Pancreas (tissue), 10 donors: ENCODE data around the gene FOXL2NB. TPM values are rescaled to one million over a fixed set of nuclear protein-coding genes. Genes with fewer than 3 reads are reported as not detected.
A peak's percentile ranks its signal among the peaks of the same experiment; 100 is the strongest.

Experiments used
- ATAC-seq, 4 donors: fragments of 200-7000 bp; cut with Tn5 transposase; one replicate each; pipeline versions ENCODE4 v1.8.0 to v1.9.1; 2020; ENCODE audit warnings: mild to moderate bottlenecking in 4 of 4, moderate library complexity in 4 of 4
- DNase-seq, 6 donors: peaks; one replicate each; pipeline ENCODE4 v3.0.0-alpha.2; 2020
- FAIRE-seq: peaks from 2 replicates; lab custom pipeline; 2012; peaks lifted over from hg19 to GRCh38; lab: Jason Lieb, UNC
- H3K27ac ChIP-seq, 4 donors: fragments of 200-600 bp; sonication (generic); 1 replicate in 3 of 4; 2 replicates in 1 of 4; pipeline versions ENCODE4 v1.5.0 to v1.8.0; 2020
- H3K27me3 ChIP-seq, 4 donors: fragments of 200-600 bp; one replicate each; pipeline ENCODE4 v1.8.0; 2021
- H3K36me3 ChIP-seq, 3 donors: fragments of 200-600 bp; sonication (generic) in 1 of 3; one replicate each; pipeline versions ENCODE4 v1.5.0 to v1.8.0; 2020 to 2021
- H3K4me1 ChIP-seq, 3 donors: fragments of 200-600 bp; one replicate each; pipeline ENCODE4 v1.8.0; 2021
- H3K4me3 ChIP-seq, 4 donors: fragments of 200-600 bp; sonication (generic) in 2 of 4; one replicate each; pipeline versions ENCODE4 v1.5.0 to v1.8.0; 2020 to 2021
- H3K9me3 ChIP-seq, 4 donors: fragments of 200-600 bp; one replicate each; pipeline ENCODE4 v1.8.0; 2021
- CTCF ChIP-seq, 4 donors: fragments of 200-600 bp; sonication (generic) in 3 of 4; IDR thresholded peaks; one replicate each; pipeline versions ENCODE4 v1.5.0 to v1.8.0; 2021; ENCODE audit warnings: antibody characterized with exemption in 4 of 4
- WGBS, 2 donors: extraction: QIAGEN DNeasy Blood & Tissue Kit; methylation state at CpG; one replicate each; pipeline ENCODE4 v1.1.7; 2013; 5-methylcytosine and 5-hydroxymethylcytosine counted together
- intact Hi-C, 3 donors: fragments of 100-400 bp; cut with DNase I; formaldehyde crosslinking; loops; one replicate each; pipeline versions ENCODE4 v1.11.1 to v1.14.2; 2022
- polyA plus RNA-seq, 2 donors: library from polyadenylated mRNA; stranded (reverse); fragments of 200-250 nt; gene quantifications; one replicate each; pipeline ENCODE4 v1.2.3, GENCODE V29; 2013
- total RNA-seq, 6 donors: library from RNA; stranded (reverse); fragmentation: NEBNext Ultra II Directional in 4 of 6; extraction: Animal tissue kit (Norgen Biotek cat#: 25700) in 4 of 6; gene quantifications; one replicate each; pipeline versions ENCODE4 v1.2.1 to v1.2.4, GENCODE V29; 2021 to 2023
- donor health status: healthy with polysubstance abuse.
- donor health status: DM: no; HTN: no; CAD: no; lungs with moderate emphysema.
- donor health status: DM: no; HTN: no; CAD: no.
- donor health status: control.
- donor health status: control.
- donor health status: Bipolar disorder and iron deficiency.
- donor health status: DM: yes; HTN: yes; CAD: no.
- donor health status: DM: no; HTN: no; CAD: no.
- donor health status: DM: no; HTN: no; CAD: no.
- donor health status: DM: yes; HTN: yes; CAD: no.

Gene FOXL2NB
- total and polyA plus RNA-seq, 8 donors = 0.09 to 0.22 TPM; not detected in 6

- Histone ChIP-seq H3K4me3 (no peak overlapping the region), H3K4me1 (peaks cover 4 to 22% (median 7%) of the 10 kb centered on the region in 3 donors), H3K27me3 (peaks cover 9 to 68% (median 26%) of the 10 kb centered on the region in 4 donors), H3K9me3 (no peaks in the 10 kb centered on the region), H3K27ac (no peak overlapping the region), H3K36me3 (no peaks in the 10 kb centered on the region)
- intact Hi-C loops = loop anchor here in 1 of 3 donors (10.0 kb wide), 1 partner anchor 383 kb away; no protein-coding TSS in a partner anchor
- WGBS, 2 donors = 52 to 57% methylated on average over 7 of the region's 7 CpGs
- ATAC-seq = peak in 2 of 4 donors; percentile 24 to 25
- TF ChIP-seq CTCF (IDR thresholded peaks at IDR 0.05) = peak in 3 of 4 donors; percentile 8 to 31 (median 17)
- peak in 3 of 6 donors; percentile 28 to 78 (median 58) for DNase-seq
- FAIRE-seq = no peak
Observed at GRCh38 chr3:138941259-138941885, 5.6 kb upstream of the FOXL2NB start.

GRCh38 chr3:138942271-138942670, 4.7 kb upstream of the FOXL2NB start:
- intact Hi-C loops = loop anchor here in 1 of 3 donors (10.0 kb wide), 1 partner anchor 383 kb away; no protein-coding TSS in a partner anchor
- FAIRE-seq (no peak), DNase-seq (no peak), ATAC-seq (no peak)
- Histone ChIP-seq H3K4me3 (no peak overlapping the region), H3K9me3 (no peaks in the 10 kb centered on the region), H3K36me3 (no peaks in the 10 kb centered on the region), H3K27me3 (peaks cover 9 to 66% (median 23%) of the 10 kb centered on the region in 4 donors), H3K4me1 (peaks cover 4 to 20% (median 7%) of the 10 kb centered on the region in 3 donors), H3K27ac (no peak overlapping the region)
- WGBS, 2 donors = 84 to 88% methylated on average over 4 of the region's 4 CpGs
- TF ChIP-seq CTCF (IDR thresholded peaks at IDR 0.05) = no peak

GRCh38 chr3:138942861-138943623, 4.0 kb upstream of the FOXL2NB start:
- no peak for TF ChIP-seq CTCF (IDR thresholded peaks at IDR 0.05)
- DNase-seq (no peak), FAIRE-seq (no peak), ATAC-seq (no peak)
- peaks cover 9 to 62% (median 21%) of the 10 kb centered on the region in 4 donors for H3K27me3 ChIP-seq
- no peak overlapping the region for H3K27ac ChIP-seq
- no peak overlapping the region for H3K4me3 ChIP-seq
- H3K36me3 ChIP-seq = no peaks in the 10 kb centered on the region
- intact Hi-C loops = loop anchor here in 1 of 3 donors (10.0 kb wide), 1 partner anchor 382 kb away; no protein-coding TSS in a partner anchor
- WGBS, 2 donors = 54 to 59% methylated on average over 25 of the region's 25 CpGs
- H3K9me3 ChIP-seq = no peaks in the 10 kb centered on the region
- H3K4me1 ChIP-seq = peaks cover 4 to 14% (median 7%) of the 10 kb centered on the region in 3 donors

GRCh38 chr3:138943724-138944653, 3.0 kb upstream of the FOXL2NB start:
- intact Hi-C loops = loop anchor here in 1 of 3 donors (10.0 kb wide), 1 partner anchor 381 kb away; no protein-coding TSS in a partner anchor
- no peaks in the 10 kb centered on the region for H3K9me3 ChIP-seq
- no peak for TF ChIP-seq CTCF (IDR thresholded peaks at IDR 0.05)
- FAIRE-seq (no peak), DNase-seq (no peak), ATAC-seq (no peak)
- no peaks in the 10 kb centered on the region for H3K36me3 ChIP-seq
- no peak overlapping the region for H3K27ac ChIP-seq
- H3K27me3 ChIP-seq = peaks cover 9 to 56% (median 18%) of the 10 kb centered on the region in 4 donors
- H3K4me3 ChIP-seq = no peak overlapping the region
- H3K4me1 ChIP-seq = peaks cover 4 to 10% (median 7%) of the 10 kb centered on the region in 3 donors
- 54 to 59% methylated on average over 30 of the region's 30 CpGs for WGBS, 2 donors
